GM13977 (cell line): ENCODE data around the gene CUL7.
A peak's percentile ranks its signal among the peaks of the same experiment; 100 is the strongest.

Experiments
- DNase-seq: peaks from one replicate; pipeline ENCODE4 v3.0.0; 2012; ENCODE audit warnings: low spot score
- in situ Hi-C: fragments of 300-500 bp; cut with MboI; formaldehyde crosslinking; loops from one replicate; pipeline ENCODE4 v1.12.0; 2022; ENCODE audit warnings: low sequenced_read_pairs, low pct_unique_long_range_greater_than_20kb, mixed read lengths, inconsistent platforms; ENCODE audit not compliant: unreplicated experiment
- TF ChIP-seq, protein P1 (sequence below): IDR thresholded peaks from 2 replicates; pipeline ENCODE4 v1.5.1; 2012; ENCODE audit warnings: mild to moderate bottlenecking, control low read depth; ENCODE audit not compliant: insufficient read depth; ENCODE audit errors: extremely low read depth, missing control alignments

The CUL7 gene

DNA sequence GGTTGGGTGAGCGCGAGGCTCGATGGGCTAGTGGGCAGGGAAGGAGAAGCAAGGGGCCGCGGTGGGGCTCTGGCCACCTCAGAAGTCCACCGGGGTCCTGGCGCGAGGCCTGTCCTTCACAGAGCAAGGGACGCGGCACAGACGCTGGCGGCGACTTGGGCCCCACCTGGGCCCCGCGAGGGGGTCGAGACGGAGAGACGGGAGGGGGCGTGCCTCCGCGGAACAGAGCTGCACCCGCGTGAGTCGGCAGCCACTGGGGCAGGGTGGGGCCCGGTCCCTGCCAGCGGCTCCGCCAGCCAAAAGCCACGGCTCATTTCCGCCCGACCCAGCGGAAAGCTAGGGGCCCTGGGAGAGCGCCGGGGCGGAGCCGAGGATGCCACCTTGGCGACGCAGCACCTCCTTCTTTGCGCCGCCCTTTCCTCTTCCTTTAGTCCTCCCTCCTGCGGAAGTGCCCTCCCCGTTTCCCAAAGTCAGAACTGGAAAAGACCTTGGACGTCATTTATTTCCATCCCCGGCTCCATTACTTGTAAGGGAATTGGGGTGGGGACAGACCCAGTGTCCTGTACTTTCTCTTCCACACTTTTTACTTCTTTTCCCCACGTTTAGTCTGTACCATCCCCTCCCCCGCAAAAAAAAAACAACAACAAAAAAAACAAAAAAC is at the start of gene CUL7:
Gene CUL7 (minus strand): TSS at position 307 of the 661 bp plus-strand sequence. CDS start 1,063 bp downstream, outside the sequence.
- in situ Hi-C loops = no loop called here
- TF ChIP-seq, protein P1, sequence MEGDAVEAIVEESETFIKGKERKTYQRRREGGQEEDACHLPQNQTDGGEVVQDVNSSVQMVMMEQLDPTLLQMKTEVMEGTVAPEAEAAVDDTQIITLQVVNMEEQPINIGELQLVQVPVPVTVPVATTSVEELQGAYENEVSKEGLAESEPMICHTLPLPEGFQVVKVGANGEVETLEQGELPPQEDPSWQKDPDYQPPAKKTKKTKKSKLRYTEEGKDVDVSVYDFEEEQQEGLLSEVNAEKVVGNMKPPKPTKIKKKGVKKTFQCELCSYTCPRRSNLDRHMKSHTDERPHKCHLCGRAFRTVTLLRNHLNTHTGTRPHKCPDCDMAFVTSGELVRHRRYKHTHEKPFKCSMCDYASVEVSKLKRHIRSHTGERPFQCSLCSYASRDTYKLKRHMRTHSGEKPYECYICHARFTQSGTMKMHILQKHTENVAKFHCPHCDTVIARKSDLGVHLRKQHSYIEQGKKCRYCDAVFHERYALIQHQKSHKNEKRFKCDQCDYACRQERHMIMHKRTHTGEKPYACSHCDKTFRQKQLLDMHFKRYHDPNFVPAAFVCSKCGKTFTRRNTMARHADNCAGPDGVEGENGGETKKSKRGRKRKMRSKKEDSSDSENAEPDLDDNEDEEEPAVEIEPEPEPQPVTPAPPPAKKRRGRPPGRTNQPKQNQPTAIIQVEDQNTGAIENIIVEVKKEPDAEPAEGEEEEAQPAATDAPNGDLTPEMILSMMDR = no peak
- peak; percentile 97 for DNase-seq

DNA sequence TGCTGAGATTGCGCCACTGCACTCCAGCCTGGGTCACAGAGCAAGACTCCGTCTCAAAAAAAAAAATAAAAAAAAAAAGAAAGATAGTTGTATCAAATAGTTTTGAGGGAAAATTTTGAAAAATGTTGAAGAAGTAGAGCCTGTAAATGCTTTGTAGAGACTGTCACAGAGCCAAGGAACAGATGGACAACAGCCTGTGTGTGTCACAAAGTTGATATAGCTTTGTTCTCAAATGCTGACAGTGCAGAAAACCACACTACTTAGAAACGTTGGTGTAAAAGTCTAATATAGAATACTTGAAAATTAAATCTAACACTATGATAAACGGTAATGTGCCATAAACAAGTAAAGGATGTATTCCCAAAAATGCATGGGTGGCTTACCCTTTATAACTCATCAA is 47.8 kb upstream of the CUL7 start:
- no peak for DNase-seq
- TF ChIP-seq, protein P1 = no peak

DNA sequence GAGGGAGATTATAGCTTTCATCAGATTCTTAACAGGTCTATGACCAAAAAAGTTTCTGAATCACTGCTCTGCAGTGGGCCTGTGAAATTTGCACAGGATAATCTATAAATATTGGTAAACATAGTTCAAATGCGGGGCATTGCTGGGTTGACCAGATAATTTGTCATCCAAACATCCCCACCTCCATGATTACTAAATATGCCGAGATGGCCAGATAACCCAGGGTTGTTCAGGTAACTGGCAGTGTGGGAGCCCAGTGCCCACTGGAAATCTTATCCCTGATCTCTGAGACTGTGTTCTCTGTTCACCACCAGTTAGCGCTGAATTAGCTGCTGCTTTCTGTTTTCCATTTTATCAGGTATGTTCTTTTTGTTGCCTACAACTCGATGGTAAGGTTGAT is 43.9 kb upstream of the CUL7 start:
- DNase-seq = no peak
- TF ChIP-seq, protein P1 = no peak
- in situ Hi-C loops = no loop called here

More for the DNA sequence above, 47.8 kb upstream of the CUL7 start:
- in situ Hi-C loops = no loop called here

DNA sequence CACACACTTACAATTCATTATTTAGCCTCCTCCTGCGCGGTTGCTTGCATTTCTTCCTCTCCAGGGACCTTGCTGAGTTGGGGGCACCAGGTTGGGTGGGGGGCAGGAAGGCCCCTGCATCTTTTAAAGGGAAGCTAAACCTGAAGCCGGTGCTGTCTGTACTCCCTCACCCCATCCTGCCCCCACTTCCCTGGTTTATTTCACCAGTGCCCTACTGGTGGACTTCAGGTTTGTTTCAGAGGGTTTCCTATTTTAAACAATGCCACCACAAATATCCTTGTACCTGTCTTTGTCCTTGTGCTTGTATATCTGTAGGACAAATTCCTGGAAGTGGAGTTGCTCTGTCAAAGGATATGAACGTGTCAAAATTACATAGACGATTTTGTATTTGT is 43.4 kb upstream of the CUL7 start:
- in situ Hi-C loops = no loop called here
- TF ChIP-seq, protein P1 = no peak
- DNase-seq = no peak

DNA sequence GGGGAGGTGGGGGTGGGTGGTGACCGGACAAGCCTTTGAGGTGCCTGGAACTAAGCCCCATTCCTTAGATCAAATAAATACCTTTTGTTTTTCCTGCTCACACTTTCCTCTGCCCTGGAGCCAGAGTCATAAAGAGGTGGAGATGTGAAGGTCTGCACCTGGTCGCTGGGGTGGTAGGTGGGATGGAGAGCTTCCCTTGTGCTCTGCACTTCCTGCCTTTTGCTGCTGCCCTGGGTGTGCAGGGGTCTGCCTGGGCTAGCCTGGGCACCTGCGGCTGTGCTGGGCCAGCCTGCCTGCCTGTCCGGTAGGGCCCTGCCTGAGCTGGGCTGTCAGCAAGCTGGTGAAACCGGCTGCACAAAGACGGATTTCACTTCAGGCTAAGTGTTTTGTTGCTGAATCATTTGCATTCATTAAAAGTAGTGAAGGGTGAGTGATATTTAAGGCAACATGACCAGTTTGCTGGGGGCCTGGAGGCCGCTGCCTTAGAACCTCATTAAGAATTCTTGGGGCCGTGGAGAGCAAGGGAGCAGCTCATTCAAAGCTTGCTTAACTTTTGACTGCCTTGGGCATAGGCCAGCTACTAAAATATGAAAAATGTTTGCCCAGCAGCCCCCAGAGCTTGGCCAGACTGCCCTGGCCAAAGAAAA is 42.9 kb upstream of the CUL7 start:
- no peak for DNase-seq
- in situ Hi-C loops = no loop called here
- TF ChIP-seq, protein P1 = no peak

DNA sequence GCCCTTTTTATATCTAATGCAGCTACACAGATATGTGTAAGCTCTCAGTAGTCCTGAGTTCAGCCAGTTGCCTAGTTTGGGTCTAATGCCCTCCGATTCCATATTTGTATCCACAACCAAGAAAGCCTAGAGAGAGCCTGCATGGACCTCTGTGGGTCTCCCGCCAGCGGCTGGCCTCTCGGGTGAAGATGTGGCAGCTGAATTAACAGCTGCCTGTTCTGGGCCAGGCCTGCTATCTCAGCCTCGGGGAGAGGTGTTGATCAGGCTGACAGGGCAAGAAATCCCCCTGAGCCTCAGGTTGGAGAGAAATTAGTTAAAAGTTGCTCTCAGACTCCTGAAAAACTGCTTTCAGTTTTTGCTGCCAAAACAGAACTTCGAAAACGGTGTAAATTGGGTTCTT is 42.3 kb upstream of the CUL7 start:
- TF ChIP-seq, protein P1 = no peak
- DNase-seq = no peak
- in situ Hi-C loops = no loop called here
